Embryonic facial prominence (tissue), 1 donor: ENCODE data around the gene ZNF792.
A peak's percentile ranks its signal among the peaks of the same experiment; 100 is the strongest.
"Not testable (repeated sequence)": the region's sequence is repeated elsewhere in the genome, so short reads cannot be mapped to it uniquely, and the experiment has no call there.

Experiments used
- DNase-seq: peaks from one replicate; pipeline ENCODE4 v3.0.0-alpha.2; 2016; ENCODE audit errors: extremely low spot score

Gene ZNF792

DNA sequence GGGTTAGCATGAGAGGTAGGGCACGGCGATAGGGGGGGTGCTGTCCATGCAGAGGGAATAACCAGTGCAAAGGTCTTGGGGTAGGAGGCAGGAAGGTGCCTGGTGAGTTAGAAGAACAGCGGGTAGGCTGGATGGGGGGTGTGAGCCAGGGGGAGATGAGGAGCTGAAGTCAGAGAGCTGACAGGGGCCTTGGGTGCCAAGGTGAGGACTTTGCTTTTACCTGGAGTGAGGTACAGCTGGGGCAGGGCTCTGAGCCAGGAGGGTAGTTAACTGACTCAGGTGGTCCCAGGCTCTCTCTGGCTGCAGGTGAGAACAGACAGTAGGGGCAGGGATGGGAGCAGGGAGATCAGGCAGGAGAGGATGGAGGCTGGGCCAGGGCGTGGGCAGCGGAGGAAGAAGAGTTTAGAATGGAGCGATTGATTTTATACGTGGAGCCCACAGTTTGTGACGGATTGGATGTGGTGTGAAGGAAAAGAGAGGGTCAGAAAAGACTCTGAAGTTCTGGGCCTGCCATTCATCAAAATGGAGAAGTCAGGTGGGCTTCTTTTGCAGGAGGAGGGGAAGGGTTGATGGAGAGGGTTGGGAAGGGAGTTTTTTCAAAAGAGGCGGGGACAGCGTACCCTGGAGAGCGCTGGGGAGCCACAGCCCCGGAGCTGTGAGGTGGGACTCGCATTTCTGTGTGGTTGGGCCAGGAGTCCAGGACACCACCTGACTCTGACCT lies 34.9 kb upstream of the ZNF792 start:
- DNase-seq, result peak; percentile 14

- not testable (repeated sequence) for DNase-seq
Observed at GRCh38 chr19:34998224-34998623, 34.2 kb upstream of the ZNF792 start.

- no peak for DNase-seq
Observed at GRCh38 chr19:34997071-34997617, 33.1 kb upstream of the ZNF792 start.

DNA sequence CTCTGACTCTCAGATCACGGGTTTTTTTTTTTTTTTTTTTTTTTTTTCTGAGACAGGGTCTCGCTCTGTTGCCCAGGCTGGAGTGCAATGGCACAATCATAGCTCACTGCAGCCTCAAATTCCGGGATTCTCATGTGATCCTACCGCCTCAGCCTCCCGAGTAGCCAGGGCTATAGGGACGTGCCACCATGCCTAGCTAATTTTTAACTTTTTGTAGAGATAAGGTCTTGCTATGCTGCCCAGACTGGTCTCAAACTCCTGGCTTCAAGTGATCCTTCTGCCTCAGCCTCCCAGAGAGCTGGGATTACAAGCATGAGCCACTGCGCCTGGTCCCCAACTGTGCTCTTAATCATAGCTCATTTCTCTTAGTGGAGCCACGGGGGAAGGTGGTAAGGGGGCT lies 31.5 kb upstream of the ZNF792 start:
- DNase-seq, result no peak

- DNase-seq, result no peak
Observed at GRCh38 chr19:34994643-34995541, 30.9 kb upstream of the ZNF792 start.

DNA sequence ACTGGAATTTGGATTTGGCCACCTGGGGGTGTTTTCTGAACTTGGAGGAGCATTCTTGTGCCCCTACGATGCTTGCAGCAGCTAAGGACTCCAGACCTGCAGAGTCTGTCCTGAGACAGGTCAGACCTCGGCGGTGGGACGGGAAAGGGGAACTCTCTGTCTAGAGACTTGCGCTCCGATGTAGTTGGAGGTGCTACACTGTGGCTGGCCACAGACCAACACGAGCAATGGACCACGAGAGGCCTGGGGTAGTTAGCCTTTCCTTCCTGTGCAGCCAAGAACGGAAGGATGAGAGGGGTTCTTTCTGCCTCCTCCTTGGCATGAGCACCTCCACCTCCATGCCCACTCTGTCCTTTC lies 30.2 kb upstream of the ZNF792 start:
- no peak for DNase-seq

- DNase-seq, result not testable (repeated sequence)
Observed at GRCh38 chr19:34992582-34992981, 28.6 kb upstream of the ZNF792 start.

- no peak for DNase-seq
Observed at GRCh38 chr19:34991542-34992333, 27.7 kb upstream of the ZNF792 start.

GRCh38 chr19:34990578-34991192 lies 26.7 kb upstream of the ZNF792 start:
- DNase-seq, result no peak

DNA sequence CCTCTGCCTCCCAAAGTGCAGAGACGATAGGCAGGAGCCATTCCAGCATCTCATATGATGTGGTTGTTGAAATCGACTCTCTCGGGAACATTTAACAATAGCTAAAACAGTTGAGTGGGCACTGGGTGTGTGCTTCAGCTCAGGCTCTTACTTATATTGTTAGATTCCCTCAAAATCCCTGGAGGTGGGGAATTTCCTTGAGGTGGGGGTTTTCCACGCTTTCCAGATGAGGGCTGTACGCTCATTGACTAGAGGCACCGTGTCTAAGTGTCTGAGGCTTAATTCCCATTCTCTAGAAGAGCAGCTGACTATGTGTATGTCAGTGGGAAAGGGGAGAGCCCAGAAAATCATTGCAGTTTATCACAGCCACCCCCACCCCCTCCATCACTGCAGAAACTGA lies 25.3 kb upstream of the ZNF792 start:
- DNase-seq, result no peak

DNA sequence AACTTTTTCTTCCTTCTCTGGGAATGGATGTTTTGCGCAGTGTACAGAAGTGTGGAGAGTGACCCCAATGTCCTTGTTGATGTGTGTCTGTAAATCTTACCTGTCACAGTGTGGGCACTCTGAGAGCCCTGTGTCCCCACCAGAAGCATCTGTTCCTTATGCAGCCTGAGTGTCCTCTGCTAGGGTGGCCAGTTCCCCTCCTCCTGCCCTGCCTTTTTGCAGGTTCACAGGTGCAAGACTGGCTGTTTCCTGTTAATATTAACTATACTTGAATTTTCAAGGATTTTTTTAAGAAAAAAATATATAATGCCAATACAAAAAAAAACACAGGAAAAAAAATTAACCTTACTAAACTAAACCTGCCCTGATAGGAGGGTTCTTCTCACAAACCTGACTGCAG lies 24.1 kb upstream of the ZNF792 start:
- no peak for DNase-seq

DNA sequence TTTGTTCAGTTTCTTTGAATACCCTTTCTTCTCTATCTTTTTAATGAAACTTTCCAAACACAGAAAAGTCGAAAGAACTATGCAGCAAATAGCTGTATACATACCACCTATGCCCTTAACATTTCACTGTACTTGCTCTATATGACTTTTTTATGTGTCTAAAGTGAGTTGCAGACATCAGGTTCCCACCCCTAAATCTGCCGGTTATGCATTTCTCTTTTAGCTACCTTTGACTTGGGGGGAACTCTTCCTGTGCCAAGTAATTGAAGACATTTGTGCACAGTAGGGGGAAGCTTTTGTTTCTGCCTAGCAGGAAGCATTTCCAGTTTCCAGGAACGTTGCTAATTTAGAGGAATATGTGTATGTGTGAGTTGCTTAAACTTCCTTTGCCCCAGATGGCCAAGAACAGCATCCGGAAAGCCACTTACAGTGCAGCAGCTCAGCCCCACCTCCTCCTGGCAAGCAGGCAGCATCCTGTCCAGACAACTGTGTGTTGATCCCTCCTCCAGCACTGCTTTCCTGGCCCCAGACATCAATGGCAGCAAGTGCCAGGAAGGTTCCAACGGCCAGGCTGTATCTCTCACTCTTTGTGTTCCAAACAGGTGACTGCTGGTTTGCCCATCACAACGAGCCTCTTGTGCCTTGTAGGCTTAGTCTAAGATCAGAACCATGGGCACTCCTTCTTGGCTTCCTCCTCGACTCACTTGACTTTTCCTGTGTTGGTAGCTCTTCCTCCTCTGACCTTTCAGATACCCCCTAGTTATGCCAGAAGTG lies 21.4 kb upstream of the ZNF792 start:
- no peak for DNase-seq

DNA sequence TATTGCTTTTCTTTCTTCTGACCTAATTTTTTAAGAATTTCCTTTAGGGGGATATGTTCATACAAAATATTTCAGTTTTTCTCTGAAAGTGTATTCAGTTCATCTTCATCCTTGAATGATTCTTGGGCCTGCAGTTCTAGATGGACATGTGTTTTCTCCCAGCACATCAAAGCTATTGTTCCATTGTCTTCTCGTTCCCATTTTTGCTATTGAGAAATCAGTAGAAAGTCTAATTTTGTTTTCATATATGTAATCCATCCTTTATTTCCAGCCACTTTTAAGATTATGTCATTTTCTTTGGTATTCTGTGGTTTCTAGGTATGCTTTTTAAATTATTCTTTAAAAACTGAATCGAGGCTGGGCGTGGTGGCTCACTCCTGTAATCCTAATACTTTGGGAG lies 20.3 kb upstream of the ZNF792 start:
- no peak for DNase-seq

- DNase-seq, result no peak
Observed at GRCh38 chr19:34983786-34984185, 19.8 kb upstream of the ZNF792 start.

- no peak for DNase-seq
Observed at GRCh38 chr19:34982275-34982674, 18.2 kb upstream of the ZNF792 start.

DNA sequence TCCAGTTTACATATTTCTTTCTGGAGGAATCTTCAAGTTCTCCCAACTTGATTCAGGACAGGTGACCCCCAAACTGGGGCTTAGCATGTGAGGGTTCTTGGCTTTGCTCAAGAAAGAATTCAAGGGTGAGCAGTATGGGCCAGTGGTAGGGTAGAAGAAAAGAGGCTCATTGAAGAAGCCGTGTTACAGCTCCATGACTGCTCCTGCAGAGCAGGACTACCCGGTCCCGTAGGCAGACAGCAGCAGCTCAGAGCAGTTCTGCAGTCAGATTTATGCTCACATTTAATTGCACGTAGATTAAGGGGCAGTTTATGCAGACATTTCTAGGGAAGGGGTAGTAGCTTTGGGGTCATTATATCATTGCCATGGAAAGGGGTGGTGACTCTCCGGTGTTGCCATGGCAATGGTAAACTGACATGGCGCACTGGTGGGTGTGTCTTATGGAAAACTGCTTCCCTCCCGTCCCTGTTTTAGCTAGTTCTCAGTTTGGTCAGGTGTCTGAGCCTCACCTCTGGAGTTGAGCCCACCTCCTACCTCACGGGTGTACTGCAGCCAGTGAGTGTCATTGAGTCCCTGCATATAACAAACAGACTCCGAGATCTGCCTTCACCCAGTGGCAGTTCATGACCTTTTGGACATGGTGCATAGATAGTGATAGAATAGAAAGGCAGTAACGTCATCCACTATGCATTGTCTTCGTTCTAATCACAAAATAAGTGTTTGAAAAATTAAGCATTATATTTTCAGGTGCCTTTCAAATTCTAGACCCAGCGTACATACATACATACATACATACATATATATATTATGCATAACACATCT lies 16.0 kb upstream of the ZNF792 start:
- no peak for DNase-seq

DNA sequence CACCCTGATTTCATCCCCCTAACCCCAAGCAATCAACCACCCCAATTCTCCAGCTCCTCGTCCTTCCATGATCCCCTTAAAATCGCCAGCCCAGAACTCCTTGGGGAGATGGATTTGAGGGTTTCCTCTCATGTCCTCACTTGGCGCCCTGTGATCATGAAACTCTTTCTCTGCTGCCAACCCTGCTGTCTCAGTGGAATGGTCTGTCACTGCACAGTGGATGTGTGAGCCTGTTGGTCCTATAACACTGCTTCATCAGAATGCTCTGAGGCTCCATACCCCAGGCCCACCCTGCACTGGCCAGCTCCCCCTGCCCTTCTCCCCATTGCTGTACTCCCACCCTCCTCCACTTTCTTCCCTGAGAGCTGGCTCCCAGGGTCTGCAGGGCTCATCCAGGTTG lies 12.6 kb upstream of the ZNF792 start:
- DNase-seq, result no peak

- DNase-seq, result no peak
Observed at GRCh38 chr19:34975056-34975455, 11.0 kb upstream of the ZNF792 start.

DNA sequence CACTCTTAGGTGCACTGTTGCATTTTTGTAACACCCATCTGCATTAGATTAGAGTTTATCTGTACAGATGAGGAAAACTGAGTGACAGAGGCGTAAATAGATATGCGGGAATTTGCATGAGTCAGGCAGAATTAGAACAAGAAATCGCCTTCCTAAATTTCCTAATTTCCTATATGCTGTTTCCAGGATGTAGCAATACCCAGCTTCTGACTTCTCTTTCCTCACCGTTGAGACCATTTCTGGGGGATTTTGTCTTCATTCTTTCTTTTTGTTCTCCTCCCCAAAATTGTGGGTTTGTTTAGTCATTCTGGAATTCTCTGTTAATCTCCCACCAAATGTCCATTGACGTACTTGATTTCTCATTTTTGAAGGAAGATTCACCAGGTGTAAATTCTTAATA lies 10.6 kb upstream of the ZNF792 start:
- no peak for DNase-seq

- no peak for DNase-seq
Observed at GRCh38 chr19:34972163-34972705, 8.2 kb upstream of the ZNF792 start.
